Epithelial cell of esophagus (primary cell): Measurements from ENCODE around the gene RNASE4.
"Not testable (repeated sequence)": the region's sequence is repeated elsewhere in the genome, so short reads cannot be mapped to it uniquely, and the experiment has no call there.

ENCODE experiments used
- DNase-seq: peaks from one replicate; pipeline ENCODE4 v3.0.0; 2010; ENCODE audit warnings: low read depth
- H3K4me3 ChIP-seq: 2 replicates; pipeline ENCODE4 v1.5.1; 2011; ENCODE audit warnings: mild to moderate bottlenecking, low read length, control low read depth
- TF ChIP-seq, protein P1 (sequence below): IDR thresholded peaks from 2 replicates; pipeline ENCODE4 v1.5.1; 2011; ENCODE audit warnings: low read depth, mild to moderate bottlenecking, low read length, control low read depth, inconsistent platforms; ENCODE audit not compliant: insufficient read depth; ENCODE audit errors: missing control alignments

RNASE4 gene, protein sequence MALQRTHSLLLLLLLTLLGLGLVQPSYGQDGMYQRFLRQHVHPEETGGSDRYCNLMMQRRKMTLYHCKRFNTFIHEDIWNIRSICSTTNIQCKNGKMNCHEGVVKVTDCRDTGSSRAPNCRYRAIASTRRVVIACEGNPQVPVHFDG

DNA sequence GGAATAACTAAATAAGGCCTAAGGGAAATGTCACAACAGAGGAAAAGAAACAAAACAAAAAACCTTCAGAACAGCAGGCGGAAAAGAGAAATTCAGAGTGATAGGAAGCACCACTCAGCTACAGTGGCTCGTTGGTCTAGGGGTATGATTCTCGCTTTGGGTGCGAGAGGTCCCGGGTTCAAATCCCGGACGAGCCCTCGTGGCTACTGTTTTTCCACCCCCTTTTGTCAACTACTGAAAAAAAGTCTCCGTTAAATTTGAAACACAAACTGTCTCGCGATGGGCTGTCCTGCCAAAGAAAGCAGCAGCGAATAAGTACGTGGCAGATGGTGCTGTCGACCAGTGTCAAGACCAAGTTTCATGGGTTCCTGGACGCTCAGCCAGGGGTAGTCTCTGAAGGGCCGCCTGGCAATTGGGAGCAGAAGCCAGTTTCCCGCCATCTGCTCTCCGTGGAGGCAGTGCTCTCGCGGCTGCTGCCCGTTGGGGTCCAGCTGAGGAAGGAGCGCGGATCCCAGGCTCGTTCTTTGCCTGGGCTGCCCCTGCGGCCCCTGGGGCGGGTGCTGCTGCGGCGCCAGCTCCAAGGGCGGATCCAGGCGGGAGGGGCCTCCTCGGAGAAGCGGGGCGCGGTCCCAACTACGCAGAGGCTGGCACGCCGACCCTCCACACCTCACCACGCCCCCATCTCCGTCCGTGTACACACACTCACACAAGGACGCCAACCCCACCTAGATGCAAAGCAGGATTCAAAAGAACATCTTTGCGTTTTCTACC, at the start of gene RNASE4:
RNASE4 (plus strand) TSS at position 670 of the 771 bp plus-strand sequence. CDS start 14,812 bp downstream, outside the sequence.
- DNase-seq, result peak; percentile 85
- peak within 1 kb of the TSS; percentile 71 for H3K4me3 ChIP-seq
- TF ChIP-seq, protein P1, sequence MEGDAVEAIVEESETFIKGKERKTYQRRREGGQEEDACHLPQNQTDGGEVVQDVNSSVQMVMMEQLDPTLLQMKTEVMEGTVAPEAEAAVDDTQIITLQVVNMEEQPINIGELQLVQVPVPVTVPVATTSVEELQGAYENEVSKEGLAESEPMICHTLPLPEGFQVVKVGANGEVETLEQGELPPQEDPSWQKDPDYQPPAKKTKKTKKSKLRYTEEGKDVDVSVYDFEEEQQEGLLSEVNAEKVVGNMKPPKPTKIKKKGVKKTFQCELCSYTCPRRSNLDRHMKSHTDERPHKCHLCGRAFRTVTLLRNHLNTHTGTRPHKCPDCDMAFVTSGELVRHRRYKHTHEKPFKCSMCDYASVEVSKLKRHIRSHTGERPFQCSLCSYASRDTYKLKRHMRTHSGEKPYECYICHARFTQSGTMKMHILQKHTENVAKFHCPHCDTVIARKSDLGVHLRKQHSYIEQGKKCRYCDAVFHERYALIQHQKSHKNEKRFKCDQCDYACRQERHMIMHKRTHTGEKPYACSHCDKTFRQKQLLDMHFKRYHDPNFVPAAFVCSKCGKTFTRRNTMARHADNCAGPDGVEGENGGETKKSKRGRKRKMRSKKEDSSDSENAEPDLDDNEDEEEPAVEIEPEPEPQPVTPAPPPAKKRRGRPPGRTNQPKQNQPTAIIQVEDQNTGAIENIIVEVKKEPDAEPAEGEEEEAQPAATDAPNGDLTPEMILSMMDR, result no peak

DNA sequence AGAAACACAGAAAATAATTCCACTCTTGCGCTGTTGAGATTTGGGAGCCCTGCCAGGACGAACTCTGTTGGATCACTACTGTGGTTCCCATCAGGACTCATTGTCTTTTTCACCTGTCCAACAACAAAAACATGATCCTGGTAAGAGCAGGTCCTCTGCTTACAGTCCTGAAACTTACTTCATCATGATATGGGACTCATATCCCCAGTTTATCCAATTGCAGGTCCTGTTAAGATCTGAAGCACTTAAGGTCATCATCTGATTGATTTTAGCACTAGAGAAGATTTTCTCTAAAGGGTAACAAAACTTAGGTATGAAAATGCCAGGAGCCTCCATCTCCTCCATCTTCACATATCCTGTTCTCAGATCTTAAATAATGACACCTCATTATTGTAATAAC, 42.8 kb upstream of the RNASE4 start, which contains the start of gene OR6S1:
OR6S1 (minus strand) TSS at position 101 of the 400 bp plus-strand sequence; CDS start at position 101, 0 bp downstream.
- no peak for DNase-seq
- TF ChIP-seq, protein P1, result no peak
- H3K4me3 ChIP-seq, result no peak within 1 kb of the TSS

DNA sequence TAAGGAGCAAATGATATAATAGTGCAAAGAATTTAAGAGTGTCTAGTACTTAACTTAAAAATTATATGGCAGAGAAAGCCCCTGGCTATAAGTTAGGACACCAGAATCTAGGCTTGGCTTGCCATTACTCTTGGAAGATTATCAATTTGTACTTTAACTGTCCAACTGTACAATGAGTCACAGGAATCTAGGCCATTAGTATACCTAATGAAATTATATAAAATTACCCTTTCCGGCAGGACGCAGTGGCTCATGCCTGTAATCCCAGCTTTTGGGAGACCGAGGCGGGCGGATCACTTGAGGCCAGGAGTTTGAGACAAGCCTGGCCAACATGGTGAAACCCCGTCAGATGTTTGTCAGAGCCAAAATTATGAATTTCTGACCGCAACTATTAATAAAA, 42.2 kb upstream of the RNASE4 start:
- no peak for DNase-seq
- TF ChIP-seq, protein P1, result no peak
- no peak overlapping the region for H3K4me3 ChIP-seq

DNA sequence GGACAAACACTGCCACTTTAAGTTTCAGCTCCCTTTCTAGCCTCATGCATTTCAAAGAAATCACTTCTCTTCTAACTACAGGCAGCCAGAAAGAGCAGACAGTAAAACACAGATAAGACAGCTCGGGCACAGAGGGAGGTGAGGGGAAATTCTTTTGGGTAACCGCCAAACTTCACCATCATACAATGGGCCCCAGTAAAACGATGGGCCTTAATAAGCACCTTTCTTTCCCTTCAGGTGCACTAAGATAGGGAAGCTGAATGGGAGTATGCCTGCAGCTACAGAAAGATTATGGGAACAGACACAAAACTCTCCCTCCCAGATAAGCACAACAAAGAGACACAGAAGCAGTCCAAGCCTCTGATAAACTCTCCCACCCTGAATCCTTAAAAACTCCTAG, 41.6 kb upstream of the RNASE4 start:
- not testable (repeated sequence) for H3K4me3 ChIP-seq, DNase-seq

DNA sequence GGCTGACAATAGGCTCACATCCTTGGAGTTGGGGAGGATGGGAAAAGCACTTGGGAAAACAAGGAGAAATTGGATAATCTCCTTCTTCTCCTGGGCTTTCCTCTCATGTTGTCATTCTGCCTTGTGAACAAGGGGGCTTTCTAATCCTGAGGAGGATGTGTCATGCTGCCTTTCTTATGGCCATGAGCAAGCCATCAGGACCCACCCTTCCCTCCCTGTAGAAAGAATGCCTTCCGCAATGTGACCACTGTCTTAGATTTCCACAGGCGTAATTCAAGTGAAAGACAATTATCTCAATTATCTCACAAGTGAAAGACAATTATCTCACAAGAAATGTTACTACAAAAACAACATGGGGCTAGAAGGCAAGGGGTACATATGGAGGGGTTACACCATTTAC, 39.8 kb upstream of the RNASE4 start:
- no peak for DNase-seq
- TF ChIP-seq, protein P1, result no peak

DNA sequence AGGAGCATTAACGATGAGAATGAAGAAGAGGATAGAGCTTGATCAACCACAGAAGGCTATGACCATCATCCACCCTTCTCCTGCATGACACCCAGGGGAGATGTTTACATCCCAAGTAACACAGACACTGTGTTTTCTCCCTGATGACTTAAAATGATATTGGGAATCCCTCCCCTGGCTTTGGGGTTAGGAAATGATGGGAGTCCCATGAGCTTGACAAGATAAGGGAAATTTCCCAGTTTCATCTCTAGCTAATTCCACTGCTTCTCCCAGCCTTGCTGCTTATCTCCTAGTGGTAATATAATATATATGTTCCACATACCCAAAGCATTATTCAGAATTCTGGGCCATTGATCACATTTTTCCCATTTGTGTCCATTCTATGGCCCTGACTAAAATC, 38.9 kb upstream of the RNASE4 start:
- no peak for DNase-seq
- TF ChIP-seq, protein P1, result no peak
- H3K4me3 ChIP-seq, result no peak overlapping the region

More for the DNA sequence above, 39.8 kb upstream of the RNASE4 start:
- H3K4me3 ChIP-seq, result no peak overlapping the region

DNA sequence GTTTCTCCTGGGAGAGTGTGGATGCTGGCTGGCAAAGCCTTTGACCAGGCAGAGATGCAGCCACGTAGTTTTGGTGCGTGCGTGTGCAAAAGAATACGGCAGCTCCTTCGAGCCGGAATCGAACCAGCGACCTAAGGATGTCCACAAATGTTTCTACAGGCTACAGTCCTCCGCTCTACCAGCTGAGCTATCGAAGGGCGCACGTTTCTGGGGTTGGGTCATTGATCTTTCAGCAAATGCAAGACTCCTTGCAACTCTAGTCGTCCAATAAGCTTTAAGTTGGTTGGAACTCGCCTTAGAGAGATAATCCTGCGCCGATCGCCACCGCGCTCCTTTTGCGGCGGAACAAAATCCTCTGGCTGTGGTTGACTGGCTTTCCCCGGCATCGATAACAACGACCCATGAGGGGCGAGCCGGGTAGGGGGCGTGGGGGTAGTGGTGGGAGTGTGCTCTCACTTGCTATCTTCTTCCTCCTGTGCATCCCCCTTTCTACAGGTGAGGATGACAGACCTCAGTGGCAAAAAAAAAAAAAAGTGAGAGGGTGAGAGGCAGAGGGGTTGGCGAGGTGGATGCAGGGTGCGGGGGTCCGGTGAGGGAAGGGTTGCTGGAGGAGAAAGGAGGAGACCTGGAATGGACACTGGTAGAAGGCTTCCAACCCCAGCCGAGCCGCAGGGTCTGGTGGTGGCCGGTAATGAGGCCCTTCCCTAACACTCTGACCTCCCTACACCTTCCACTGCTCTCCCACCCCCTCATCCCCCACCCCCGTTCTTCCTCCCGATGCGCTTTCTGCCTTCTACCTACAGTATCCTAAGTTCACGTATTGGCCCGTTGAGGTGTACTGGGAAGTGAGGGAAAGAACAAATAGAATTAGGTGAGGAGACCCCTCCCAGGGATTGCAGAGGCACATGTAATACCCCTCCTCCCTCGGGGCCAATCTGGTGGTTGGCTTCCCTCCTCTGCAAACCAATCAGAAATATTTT, 31.1 kb upstream of the RNASE4 start:
- peak; percentile 81 for DNase-seq
- TF ChIP-seq, protein P1, result no peak

More for the DNA sequence above, 31.1 kb upstream of the RNASE4 start:
- H3K4me3 ChIP-seq, result peak overlapping the region; percentile 34
